ENCODE results near the gene TMEM117. TPM values are rescaled to one million over a fixed set of nuclear protein-coding genes. Genes with fewer than 3 reads are reported as not detected.
"Not testable (repeated sequence)": the region's sequence is repeated elsewhere in the genome, so short reads cannot be mapped to it uniquely, and the experiment has no call there.

TMEM117 gene
- polyA plus RNA-seq, 1 donor, result 14.0 TPM

DNA sequence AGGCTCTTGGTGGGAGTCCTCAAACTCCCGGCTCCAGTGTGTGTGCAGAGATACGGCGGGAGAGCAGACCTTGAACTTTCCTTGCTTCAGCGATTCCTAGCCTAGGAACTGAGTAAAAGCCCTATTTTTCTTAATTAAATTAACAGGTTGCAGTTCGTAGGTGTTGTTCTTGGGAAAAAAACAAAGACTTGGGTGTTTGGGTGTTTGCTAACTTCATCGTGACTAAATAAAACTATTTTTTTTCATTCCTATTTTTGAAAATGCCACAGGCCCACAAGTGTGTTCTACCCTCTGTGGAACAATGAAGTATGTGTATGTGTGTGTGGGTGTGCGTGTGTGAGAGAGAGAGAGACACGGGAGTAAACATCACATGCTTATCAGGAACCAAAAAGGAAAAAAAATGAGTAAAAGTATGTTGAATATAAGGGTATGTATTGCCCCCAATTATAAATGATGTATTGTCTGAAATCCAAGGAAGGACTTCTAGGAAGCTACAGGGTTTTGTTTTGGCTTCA, 651 bp downstream of the TMEM117 start:
- DNase-seq, result peak; percentile 52

DNA sequence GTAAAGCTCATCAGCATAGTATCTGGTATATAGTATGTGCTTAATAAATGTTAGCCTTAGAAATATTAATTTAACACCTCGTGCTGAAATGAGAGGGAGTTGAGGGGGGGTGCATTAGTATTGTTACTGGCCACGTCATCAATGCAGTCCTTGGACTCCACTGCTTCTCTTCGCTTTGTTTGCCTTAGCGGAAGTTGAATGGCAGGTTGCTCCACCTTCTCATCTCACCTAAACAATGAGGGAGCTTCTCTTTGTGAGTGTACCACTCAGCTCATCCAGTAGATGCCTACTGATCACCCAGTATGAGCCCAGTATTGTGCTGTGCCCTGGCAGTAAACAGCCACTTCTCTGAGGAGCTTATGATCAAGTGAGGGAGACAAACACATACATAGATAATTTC, 4.5 kb downstream of the TMEM117 start:
- DNase-seq, result no peak

DNA sequence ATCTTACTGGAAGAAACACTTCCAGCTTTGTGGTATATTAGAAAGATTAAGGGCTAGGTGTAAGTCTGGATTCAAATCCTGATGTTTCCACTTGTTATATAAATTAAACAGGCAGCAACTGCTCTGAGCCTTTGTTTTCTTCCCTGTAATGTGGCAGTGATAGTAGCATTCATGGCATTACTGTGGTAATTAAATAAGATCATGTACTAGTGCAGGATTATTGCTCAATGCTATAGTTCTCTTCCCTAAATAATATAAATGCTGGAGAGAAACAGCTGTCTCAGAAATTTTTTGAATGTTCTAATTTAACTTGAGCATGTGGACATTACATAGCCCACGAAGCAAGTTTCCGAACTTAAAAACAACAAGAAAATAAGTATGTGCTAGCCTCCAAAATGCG, 5.4 kb downstream of the TMEM117 start:
- DNase-seq, result no peak

DNA sequence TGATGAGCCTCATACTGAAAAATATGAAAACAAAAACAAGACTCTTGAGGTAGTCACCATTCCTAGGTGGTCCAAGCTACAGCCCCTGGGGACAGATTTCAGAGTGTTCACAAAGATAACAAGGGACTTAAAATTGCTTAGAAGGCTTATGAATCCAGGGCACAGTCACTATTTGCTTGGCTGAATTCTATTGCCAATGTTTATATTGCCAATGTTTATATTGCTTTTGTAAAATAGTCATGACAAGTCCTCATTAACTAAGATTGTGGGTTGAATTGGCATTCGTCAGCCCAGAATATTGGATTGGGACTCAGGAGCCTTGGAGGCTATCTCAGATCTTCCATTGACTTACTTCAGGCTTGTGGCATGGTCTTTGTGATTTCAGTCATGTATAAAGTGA, 6.4 kb downstream of the TMEM117 start:
- DNase-seq, result no peak

DNA sequence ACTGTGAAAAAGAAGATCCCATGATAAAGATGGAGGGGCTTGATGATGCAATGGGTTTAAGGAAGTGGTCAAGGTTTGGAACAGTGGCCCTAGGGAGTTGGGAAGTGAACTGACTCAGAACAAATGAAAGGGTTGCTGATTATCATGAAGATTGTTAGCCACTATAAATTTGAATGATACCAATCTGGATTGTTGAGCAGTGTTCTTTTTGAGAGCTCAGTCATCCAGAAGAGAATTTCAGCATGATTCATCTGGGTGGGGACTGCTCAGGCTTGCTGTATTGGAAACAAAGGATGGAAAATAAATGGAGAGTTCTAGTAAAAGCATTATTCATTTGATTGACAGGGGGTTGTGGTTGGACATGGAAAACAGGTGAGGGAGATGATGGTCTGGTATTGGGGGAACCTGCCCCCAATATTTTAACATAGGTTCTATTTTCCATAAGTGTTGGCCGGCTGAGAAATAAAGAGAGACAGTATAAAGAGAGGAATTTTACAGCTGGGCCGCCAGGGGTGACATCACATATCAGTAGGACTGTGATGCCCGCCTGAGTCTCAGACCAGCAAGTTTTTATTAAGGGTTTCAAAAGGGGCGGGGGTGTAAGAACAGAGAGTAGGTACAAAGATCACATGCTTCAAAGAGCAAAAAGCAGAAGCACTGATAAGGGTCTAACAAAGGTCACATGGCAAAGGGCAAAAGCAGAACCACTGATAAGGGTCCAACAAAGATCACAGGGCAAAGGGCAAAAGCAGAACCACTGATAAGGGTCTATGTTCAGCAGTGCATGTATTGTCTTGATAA, 11.7 kb downstream of the TMEM117 start:
- DNase-seq, result not testable (repeated sequence)

DNA sequence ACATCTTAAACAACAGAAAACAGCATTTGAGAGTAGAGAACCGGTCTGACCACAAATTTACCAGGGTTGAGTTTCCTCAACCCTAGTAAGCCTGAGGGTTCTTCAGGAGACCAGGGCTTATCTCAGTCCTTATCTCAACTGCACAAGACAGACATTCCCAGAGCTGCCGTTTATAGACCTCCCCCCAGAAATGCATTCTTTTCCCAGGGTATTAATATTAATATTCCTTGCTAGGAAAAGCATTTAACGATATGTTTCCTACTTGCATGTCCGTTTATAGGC, 12.3 kb downstream of the TMEM117 start:
- no peak for DNase-seq

GRCh38 chr12:43848786-43849185, 12.9 kb downstream of the TMEM117 start:
- no peak for DNase-seq

DNA sequence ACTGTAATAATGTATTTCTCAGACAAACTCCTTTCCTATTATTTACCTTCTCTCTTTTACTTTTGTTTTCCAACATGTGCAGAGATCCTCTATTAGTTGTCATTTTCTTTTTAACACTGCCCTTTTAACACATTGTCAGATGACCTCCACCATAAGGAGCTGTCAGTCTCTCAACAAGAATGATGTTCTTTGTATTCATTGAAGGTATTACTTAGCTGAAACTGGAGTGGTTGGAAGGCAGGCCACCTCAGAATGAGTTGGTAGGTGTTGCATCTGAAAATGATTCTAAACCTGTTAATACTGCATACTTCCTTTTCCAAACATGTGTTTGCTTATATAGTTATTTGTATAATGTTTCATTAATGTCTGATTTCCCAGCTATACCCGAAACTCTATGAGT, 16.9 kb downstream of the TMEM117 start:
- DNase-seq, result no peak

DNA sequence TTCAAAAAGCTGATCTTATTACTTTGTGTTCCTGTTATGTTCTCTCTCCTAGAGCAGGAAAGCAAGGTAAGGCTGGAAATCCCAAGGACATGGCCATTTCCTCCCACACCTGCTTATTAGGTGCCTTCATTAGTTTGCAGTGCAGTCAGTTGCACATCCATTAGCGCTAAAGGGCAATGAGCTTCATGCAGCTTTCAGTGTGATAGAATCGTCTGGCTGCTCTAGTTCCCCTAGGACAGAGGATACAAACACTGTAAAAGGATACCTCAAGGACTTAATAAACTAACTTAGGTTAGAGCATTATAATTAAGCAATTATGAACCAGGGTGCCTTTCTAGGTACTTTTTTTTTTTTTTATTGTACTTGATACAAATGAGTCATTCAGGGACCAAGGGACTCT, 21.1 kb downstream of the TMEM117 start:
- no peak for DNase-seq

GRCh38 chr12:43858096-43858495, 22.2 kb downstream of the TMEM117 start:
- no peak for DNase-seq

DNA sequence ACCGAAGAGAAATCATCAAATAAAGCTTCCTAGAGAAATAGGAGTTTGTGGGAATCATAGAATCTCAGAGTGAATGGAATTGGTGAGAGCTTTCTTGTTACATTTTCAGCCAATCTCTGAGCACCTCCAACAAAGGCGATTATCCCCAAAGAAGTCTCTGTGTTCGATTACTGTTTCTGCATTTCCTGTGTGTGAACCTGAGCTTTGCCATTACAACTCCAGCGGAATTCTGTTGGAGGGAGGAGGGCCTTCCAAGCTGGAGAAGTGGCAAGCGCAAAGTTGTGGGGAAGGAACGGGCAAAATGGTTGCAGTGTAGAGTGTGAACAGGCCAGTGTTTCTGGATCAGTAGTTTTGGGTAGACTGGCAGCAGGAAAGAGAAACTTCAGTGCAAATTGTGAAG, 23.1 kb downstream of the TMEM117 start:
- no peak for DNase-seq

DNA sequence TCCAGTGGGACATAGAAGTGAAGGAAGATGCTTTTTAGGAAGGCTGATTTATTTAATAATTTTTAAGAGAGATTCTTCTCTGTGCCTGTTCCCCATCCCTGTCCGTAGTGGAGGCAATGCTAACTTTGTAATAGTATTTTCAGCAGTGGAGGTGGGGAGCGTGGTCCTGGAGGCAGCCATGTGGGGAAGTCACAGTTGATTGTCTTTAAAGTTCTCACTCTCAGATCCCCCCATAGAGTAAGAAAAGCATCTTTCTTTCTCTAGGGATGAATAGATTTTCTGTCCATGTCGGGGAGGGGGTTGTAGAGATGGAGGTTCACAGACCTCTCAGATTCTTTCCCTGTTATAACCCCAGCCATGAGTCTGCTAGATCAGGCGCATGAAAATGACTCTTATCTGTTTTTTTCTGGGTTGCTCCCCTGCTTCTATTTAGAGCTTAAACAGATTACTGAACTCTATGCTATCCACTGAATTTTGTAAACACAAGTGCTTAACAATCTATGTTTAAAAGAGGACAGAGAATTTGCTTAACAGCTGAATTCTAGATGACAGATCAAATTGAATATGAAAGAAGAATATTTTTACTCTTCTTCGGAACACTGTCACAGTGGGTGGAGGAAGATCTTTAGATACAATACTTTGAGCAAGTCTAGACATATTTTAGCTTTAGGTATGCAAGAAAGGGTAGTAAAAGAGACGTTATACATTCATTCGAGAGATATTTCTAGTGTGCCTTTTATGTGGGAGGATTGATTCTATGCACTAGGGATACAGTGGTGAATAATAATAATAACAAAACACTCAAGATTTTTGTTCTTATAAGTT, 25.3 kb downstream of the TMEM117 start:
- DNase-seq, result no peak

DNA sequence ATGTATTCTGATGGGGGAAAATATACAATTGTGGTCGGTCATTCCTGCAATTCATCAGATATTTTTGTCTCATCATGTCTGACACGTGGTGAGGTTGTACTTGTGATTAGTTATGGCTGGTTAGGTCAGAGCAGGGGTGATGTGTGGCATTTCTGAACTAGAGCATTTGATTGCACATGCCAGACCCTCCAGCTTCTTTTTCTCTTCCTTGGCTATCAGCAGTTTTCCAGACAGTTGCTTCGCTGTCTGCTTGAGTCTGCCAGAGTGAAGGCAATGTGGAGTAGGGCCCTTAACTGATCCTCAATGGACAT, 25.9 kb downstream of the TMEM117 start:
- no peak for DNase-seq

DNA sequence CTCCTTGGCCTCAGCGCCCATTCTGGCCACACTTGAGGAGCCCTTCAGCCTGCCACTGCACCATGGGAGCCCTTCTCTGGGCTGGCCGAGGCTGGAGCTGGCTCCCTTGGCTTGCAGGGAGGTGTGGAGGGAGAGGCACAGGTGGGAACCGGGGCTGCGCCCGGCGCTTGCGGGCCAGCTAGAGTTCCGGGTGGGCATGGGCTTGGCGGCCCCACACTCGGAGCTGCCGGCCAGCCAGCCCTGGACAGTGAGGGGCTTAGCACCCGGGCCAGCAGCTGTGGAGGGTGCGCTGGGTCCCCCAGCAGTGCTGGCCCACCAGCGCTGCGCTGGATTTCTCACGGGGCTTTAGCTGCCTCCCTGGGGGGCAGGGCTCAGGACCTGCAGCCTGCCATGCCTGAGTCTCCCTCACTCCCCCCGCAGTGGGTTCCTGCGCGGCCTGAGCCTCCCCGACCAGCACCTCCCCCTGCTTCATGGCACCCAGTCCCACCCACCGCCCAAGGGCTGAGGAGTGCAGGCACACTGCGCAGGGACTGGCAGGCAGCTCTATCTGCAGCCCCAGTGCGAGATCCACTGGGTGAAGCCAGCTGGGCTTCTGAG, 28.0 kb downstream of the TMEM117 start:
- no peak for DNase-seq

- not testable (repeated sequence) for DNase-seq
Observed at GRCh38 chr12:43864557-43864956, 28.7 kb downstream of the TMEM117 start.

DNA sequence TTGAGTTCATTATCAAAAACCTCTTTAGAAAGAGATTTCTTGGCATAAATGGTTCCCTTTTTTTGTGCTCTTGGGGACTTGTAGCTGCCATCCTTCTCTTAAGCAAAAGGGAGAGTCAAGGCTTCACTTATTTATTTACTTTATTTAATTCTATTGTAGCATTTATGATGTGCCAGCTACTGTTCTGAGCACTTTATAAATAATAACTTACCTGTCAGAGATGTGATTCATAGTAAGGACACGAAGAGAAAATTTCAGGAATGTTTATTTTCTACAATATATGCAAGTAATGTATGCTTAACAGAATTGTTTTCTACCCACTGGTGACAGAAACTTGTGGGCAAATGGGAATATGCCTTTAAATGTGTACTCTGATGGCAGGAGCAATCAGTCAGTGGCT, 33.3 kb downstream of the TMEM117 start:
- DNase-seq, result no peak

DNA sequence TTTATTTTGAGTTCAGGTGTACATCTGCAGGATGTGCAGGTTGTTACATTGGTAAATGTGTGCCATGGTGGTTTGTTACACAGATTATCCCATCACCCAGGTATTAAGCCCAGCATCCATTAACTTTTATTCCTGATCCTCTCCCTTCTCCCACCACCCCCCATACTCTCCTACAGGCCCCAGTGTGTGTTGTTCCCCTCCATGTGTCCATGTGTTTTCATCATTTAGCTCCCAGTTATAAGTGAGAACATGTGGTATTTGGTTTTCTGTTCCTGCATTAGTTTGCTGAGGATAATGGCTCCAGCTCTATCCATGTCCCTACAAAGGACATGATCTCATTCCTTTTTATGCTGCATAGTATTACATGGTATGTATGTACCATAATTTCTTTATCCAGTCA, 33.9 kb downstream of the TMEM117 start:
- DNase-seq, result not testable (repeated sequence)

DNA sequence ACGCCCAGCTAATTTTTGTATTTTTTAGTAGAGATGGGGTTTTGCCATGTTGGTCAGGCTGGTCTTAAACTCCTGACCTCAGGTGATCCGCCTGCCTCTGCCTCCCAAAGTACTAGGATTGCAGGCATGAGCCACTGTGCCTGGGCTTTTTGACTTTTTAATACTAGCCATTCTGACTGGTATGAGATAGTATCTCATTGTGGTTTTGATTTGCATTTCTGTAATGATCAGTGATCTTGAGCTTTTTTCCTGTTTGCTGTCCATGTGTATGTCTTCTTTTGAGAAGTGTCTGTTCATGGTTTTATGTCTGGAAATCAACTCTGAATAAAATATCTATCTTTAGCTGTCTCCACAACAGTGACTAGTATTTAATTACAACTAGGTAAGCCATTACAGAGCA, 35.4 kb downstream of the TMEM117 start:
- not testable (repeated sequence) for DNase-seq

- DNase-seq, result no peak
Observed at GRCh38 chr12:43872396-43872795, 36.5 kb downstream of the TMEM117 start.

GRCh38 chr12:43878050-43878449, 42.2 kb downstream of the TMEM117 start:
- DNase-seq, result no peak

GRCh38 chr12:43880547-43880946, 44.7 kb downstream of the TMEM117 start:
- no peak for DNase-seq

DNA sequence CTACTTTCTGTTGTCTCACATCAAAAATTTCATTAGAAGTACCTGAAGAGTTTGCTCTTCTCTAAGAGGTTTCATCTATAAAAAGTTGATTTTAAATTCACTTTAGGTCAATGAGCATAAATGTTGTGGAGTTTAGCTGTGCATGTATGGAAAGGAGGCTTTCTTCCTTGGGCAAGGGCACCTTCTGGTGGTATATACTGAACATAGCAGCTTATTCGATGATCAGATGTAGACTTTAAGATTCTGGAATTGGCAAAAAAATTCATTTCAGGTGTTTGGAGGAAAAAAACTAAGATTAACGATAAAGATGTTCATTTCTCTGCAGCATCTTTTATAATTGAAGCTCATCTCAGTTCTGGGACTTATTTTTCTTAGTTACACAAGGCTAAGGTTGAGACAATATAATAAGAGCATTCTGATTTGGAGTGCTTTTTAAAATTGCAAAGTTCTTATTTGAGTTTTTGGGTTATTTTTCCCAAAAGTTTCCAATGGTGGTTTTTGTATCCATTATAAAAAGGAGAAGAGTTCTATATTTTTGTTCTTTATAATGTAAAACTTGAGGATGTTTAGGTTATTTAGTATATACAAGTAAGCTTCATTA, 46.8 kb downstream of the TMEM117 start:
- peak; percentile 41 for DNase-seq

DNA sequence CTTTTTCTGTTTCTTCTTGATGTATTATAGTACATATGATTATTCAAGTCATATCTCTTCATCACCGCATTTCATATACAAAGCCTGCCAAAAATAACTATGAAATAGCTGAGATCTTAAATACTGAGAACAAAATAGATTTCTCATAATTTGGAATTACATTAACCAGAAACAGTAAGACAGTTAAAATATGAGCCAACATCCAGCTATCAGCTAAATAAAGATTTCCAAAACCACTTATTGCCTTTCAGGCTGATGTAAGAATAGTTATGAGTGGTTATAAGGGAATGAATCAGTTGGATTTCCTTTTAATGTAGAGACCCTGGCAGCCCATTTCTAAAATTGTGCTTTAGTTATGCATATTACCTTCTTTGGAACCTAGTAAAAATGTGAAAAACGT, 47.4 kb downstream of the TMEM117 start:
- no peak for DNase-seq

Data from left kidney (tissue), 2 donors.